Measurements from ENCODE around the gene RNF7. TPM values are rescaled to one million over a fixed set of nuclear protein-coding genes. Genes with fewer than 3 reads are reported as not detected.
"Not testable (repeated sequence)": the region's sequence is repeated elsewhere in the genome, so short reads cannot be mapped to it uniquely, and the experiment has no call there.

The RNF7 gene
- total RNA-seq, 1 experiment from 2014 or later, result 120 TPM

DNA sequence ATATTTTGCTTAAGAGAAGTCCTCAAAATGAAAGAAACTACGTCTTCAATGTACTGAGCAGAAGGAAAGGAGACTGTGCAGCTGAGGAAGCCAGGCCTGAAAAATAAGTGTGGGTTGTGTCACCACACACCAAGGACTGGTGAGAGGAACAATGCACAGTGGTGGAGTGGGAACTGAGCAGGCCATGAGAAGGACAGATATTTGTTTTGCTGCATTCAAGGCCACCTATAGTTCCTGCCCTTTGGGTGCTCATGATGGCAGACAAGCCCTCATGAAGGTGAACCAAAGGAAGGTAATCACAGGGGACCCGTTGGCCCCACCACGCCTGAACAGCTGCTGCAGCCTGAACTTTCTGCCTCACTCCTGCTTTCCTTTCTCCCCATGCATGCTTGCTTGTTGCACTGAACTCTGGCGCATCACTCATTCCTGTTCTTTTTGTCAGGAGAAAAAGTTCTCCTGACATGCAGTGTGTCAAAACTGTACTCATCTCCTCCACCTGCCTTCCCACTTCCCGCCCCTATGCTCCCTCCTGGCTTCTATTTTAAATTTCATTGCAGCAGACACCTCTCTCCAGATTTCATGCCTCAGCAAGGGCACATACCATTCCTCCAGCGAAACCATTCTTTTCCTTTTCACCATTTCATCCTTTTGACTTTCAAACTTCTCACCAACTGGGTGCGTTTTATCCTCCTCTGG, 2.2 kb upstream of the RNF7 start:
- no peak for DNase-seq (ENCODE audit: low read depth)

GRCh38 chr3:141737093-141737492, 1.0 kb upstream of the RNF7 start:
- DNase-seq (ENCODE audit: low read depth), result no peak

DNA sequence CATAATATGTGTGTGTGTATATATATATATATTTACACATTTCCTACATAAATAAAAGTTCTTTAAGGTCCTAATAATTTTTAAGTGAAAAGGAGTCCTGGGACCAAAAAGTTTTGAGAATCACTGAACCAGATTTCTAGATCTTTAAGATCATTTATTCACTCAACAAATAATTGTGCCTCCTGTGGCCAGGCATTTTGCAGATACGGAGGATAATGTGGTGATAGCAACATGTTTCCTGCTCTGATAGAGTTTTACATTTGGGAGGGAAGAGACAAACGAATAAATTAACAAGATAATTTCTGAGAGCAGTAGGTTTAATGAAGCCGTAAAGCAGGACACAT, 448 bp upstream of the RNF7 start:
- DNase-seq (ENCODE audit: low read depth), result no peak

- peak; percentile 50 for DNase-seq (ENCODE audit: low read depth)
These were observed 829 bp downstream of the RNF7 start for GRCh38 chr3:141738891-141739363.

GRCh38 chr3:141739731-141740130, 1.6 kb downstream of the RNF7 start:
- no peak for DNase-seq (ENCODE audit: low read depth)

DNA sequence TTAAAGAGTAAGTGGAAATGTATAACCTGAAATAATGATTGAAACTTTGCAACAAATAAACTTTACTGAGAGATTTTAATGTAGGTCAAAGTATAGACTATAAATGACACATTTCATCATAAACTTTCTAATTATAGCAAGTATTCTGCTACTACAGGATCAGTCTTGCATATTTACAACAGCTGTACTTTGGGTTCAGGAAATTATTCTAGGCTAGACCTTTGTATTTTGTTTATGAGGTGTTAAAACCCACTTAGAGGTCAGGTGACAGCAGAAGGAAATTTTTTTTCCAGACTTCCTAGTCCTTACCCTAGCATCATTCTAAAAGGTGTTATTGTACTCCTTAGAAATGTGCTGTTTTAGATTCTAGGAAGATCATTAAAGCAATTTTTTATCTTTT, 2.3 kb downstream of the RNF7 start:
- DNase-seq (ENCODE audit: low read depth), result peak; percentile 14

DNA sequence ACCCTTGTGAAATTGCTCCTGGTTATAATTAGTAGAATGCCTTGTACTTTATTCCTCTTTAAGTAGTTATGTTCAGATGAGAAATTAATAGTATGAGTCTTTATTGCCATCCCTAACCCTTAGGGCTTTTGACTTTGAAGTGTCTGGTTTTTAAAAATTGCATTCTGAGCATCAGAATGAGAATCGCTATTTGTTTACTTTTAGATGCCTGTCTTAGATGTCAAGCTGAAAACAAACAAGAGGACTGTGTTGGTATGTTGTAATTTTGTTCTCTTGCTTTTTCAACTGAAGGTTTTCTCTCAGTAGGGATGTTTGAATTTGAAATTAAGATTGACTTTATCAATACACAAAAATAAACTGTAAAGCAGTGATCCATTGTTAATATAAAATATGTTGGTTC, 5.2 kb downstream of the RNF7 start:
- DNase-seq (ENCODE audit: low read depth), result no peak

- no peak for DNase-seq (ENCODE audit: low read depth)
These were observed 8.9 kb downstream of the RNF7 start for GRCh38 chr3:141746962-141747361.

DNA sequence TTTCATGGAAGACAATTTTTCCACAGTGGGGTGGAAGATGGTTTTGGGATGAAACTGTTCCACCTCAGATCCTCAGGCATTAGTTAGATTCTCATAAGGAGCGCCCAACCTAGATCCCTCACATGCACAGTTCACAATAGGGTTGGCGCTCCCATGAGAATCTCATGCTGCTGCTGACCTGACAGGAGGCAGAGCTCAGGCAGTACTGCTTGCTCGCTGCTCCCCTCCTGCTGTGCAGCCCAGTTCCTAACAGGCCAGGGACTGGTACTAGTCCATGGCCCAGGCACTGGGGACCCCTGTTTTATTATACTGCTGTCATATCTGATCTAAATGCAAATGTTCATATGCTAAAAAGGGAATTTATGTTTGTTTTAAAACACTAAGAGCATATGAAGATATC, 15.3 kb downstream of the RNF7 start:
- no peak for DNase-seq (ENCODE audit: low read depth)

DNA sequence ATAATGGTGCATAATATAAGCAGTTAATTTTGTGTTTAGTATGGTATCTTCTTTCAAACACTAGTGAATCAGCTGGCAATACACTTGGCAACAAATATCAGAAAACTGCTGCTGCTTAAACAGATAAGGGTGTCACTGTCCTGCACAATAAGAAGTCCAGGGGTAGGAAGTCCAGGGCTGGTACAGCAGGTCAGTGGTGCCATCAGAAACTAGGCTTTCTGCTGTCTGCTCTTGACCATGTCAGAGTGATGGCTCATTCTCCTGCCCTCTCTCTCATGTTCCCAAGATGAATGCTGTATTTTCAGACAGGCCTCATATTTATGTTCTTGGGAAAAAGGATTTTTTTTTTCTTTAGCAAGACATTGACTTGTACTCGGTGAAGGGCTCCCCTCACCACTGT, 15.9 kb downstream of the RNF7 start:
- no peak for DNase-seq (ENCODE audit: low read depth)

- DNase-seq (ENCODE audit: low read depth), result not testable (repeated sequence)
These were observed 24.5 kb downstream of the RNF7 start for GRCh38 chr3:141762552-141762951.

- DNase-seq (ENCODE audit: low read depth), result no peak
These were observed 25.1 kb downstream of the RNF7 start, which contains the start of gene GRK7 for GRCh38 chr3:141763088-141763750. GRK7 (plus strand) TSS chr3:141763408; CDS start chr3:141778285, 14,877 bp downstream.

GRCh38 chr3:141764045-141764444, 25.9 kb downstream of the RNF7 start:
- no peak for DNase-seq (ENCODE audit: low read depth)

DNA sequence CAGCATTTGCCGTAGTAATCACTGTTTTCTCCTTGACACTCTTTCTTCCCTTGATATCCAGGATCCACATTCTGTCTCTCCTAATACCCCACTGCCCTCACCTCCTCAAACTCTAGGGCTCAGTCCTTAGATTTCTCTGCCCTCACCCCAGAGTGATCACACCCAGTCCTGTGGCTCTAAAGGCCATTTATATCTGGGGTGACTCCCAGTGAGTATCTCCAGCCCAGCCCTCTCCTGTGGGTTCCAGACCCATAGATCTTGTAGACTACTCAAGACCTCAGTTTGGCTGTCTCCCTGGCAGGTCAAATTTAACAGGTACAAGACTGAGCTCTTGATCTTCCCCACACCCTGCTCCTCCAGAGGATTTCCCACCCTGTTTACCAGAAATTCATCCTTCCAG, 26.4 kb downstream of the RNF7 start:
- no peak for DNase-seq (ENCODE audit: low read depth)

DNA sequence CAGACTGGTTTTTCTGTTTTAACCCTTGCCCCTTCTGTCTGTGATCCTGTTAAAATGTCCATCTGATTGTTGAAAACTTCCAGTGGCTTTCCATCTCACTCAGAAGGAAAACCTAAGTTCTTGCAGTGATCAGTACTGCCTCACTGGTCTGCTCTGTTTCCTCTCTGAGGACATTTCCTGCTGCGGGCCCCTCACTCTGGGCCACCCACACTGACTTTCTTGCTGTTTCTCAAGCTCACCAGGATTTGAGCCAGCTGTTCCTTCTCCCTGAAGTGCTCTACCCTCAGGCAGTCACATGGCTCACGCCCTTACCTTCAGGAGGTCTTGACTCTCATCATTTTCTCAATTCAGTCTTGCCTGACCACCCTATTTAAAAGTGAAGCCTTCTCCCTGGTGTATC, 26.9 kb downstream of the RNF7 start:
- DNase-seq (ENCODE audit: low read depth), result no peak

- no peak for DNase-seq (ENCODE audit: low read depth)
These were observed 29.0 kb downstream of the RNF7 start for GRCh38 chr3:141767066-141767465.

DNA sequence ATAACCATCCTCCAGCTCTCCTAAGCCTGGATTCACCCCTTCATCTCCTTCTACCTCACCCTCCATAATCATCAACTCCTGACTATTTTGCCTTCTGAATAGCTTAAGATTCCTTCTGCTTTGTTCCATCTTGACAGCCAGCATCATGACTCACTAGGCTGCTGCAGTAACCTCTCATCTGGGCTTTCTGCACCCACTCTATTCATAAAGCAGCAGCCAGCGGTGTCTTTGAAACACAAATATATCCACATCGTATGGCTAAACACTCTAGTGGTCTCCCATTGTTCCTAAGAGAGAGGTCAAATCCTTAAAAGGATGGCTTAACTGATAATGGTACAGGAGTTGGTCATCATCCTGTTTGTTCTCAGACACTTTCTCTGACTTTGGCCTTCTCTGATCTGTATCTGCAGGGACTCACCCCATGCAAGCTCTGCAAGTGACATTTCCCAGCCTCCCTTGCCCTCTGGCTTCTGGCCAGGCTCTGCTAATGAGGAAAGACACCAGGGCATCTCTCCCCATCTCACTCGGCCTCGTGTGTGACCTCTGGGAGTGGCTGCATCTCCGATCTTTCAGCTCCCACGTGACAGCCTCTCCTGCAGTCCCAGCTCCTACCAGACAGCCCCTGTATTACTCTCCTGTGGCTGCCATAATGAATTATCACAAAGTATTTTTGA, 31.3 kb downstream of the RNF7 start:
- no peak for DNase-seq (ENCODE audit: low read depth)

DNA sequence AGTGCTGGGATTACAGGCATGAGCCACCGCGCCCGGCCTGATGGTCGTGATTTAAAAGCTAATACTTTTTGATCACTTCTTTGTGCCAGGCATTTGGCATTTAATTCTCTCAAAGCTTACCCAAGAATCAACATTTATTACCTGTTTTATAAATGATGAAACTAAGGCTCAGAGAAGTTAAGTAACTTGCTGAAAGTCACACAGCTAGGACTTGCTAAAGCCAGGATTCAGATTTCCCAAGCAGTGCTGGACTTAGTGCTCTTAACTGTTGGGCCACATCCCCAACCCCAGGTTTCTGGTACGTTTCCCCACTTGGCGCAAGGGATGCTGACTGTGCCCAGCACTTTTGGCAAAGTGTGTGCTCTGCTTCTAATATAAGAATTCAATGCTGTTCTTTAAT, 35.6 kb downstream of the RNF7 start:
- DNase-seq (ENCODE audit: low read depth), result no peak

GRCh38 chr3:141776376-141776775, 38.3 kb downstream of the RNF7 start:
- DNase-seq (ENCODE audit: low read depth), result no peak

- no peak for DNase-seq (ENCODE audit: low read depth)
These were observed 38.8 kb downstream of the RNF7 start for GRCh38 chr3:141776885-141777284.

DNA sequence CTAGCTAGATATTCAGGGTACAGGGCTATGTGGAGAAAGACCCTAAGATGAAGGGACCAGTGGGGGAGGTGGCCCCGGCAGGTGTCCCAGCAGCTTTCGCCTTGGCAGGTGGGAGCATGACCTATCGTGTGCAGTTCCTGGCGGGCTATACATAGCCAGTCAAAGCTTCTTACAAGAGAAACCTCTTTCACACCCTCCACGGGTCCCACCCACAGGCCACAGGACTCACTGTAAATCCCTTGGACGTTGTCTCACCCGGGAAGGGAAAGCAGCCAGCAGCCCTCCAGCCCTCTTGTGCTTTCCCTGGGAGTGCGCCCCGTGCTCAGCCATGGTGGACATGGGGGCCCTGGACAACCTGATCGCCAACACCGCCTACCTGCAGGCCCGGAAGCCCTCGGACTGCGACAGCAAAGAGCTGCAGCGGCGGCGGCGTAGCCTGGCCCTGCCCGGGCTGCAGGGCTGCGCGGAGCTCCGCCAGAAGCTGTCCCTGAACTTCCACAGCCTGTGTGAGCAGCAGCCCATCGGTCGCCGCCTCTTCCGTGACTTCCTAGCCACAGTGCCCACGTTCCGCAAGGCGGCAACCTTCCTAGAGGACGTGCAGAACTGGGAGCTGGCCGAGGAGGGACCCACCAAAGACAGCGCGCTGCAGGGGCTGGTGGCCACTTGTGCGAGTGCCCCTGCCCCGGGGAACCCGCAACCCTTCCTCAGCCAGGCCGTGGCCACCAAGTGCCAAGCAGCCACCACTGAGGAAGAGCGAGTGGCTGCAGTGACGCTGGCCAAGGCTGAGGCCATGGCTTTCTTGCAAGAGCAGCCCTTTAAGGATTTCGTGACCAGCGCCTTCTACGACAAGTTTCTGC, 40.1 kb downstream of the RNF7 start:
- DNase-seq (ENCODE audit: low read depth), result no peak

- no peak for DNase-seq (ENCODE audit: low read depth)
These were observed 41.6 kb downstream of the RNF7 start for GRCh38 chr3:141779667-141780066.

All from LHCN-M2 (cell line).